CD4-positive, alpha-beta T cell treated with Interleukin-17A for 4 hours (primary cell): ENCODE measurements around the gene SERP1.
"Not testable (repeated sequence)": the region's sequence is repeated elsewhere in the genome, so short reads cannot be mapped to it uniquely, and the experiment has no call there.

Experiments
- DNase-seq: peaks from one replicate; pipeline ENCODE4 v3.0.0-alpha.2; 2020; ENCODE audit warnings: mixed read lengths

Gene SERP1

GRCh38 chr3:150538324-150539208 is 7.7 kb downstream of the SERP1 start:
- no peak for DNase-seq

DNA sequence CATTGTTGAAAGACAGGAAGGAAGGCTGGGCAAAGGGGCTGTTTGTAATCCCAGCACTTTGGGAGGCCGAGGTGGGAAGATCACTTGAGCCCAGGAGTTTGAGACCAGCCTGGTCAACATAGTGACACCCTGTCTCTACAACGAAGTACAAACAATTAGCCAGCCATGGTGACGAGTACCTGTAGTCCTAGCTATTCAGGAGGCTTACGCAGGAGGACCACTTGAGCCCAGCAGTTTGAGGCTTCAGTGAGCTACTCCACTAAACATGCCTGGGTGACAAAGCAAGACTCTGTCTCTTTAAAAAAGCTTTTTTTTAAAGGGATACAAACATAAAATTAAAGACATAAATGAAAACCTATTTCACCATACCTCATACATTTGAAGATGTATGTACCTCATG is 11.1 kb downstream of the SERP1 start:
- DNase-seq = no peak

DNA sequence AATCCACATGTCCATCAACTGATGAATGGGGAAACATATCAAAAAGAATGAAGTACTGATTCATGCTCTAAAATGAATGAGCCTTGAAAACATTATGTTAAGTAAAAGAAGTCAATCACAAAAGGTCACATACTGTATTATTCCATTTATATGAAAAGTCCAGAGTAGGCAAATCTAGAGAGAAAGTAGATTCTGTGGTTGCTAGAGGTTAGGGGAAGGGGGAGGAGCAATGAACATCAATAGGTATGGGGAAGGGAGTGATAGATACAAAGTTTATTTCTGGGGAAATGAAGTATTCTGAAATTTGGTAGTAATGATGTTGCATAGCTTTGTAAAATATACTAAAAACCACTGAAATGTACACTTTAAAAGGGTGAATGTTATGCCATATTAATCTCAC is 14.5 kb downstream of the SERP1 start:
- DNase-seq = no peak

DNA sequence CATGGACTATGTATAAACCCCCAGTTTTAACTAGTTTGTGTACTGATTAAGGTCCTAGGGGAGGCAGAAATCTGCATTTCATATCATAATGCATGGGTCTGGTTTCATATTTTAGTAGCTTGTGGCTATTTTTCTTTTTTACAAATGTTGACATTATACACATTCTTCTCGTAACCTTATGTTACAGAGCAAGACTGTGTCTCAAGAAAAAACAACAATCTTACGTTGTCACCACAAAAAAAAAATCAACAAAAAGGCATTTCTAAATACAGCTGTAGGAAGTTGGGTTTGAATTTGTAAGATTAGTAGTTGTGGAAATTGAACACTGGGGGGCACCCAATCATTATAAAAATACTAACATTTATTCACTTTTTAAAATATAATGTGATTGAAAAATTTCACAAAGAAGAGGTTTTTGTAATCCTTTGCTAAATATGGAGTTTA is 17.9 kb downstream of the SERP1 start:
- peak; percentile 6 for DNase-seq

DNA sequence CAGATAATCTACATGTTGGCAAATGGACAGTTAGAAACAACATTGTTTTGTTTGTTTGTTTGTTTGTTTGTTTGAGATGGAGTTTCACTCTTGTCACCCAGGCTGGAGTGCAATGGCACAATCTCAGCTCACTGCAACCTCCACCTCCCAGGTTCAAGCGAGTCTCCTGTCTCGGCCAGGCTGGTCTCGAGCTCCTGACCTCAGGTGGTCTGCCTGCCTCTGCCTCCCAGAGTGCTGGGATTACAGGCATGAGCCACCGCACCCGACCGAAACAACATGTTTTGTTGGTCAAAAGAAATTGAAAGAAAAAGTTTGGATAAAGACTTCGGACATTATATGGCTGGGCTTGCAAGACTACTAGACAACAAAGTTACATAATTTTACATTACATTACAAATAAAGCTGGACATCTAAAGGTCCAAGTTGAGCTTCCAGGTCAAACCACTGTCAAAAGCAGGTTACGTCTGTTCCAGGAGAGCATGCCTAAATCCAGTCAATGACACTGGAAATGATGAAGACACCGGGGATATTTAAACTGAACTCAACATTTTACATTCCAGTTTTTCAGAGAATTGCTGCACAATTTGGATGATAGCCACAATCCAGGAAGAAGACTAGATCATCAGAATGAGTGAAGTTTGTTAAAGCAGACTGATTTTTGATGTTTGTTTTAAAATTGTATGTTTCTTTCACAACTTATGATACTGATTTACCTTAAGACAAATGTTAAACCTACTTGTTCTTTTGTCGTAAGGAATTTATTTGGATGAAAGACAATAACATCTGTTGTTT is 18.6 kb downstream of the SERP1 start:
- no peak for DNase-seq

GRCh38 chr3:150523538-150523937 is 22.8 kb downstream of the SERP1 start:
- DNase-seq = no peak

DNA sequence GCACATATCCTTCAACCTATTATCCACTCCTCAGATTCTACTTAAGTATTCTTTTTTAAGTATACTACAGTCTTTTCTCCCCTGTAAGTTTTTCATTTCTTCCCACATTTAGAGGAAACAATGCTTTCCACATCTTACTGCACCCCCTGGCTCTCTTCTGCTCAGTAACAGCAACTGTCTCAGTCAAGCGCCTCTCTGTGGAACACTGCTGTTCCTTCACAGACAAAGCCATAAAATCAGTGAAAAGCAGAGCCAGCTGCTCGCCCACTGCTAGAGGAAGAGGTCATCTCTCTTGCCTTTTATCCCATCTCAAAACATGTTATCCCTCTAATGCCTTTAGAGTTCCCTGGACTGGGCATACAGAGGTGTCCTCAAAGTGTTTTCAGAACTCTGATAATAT is 24.8 kb downstream of the SERP1 start:
- DNase-seq = no peak

DNA sequence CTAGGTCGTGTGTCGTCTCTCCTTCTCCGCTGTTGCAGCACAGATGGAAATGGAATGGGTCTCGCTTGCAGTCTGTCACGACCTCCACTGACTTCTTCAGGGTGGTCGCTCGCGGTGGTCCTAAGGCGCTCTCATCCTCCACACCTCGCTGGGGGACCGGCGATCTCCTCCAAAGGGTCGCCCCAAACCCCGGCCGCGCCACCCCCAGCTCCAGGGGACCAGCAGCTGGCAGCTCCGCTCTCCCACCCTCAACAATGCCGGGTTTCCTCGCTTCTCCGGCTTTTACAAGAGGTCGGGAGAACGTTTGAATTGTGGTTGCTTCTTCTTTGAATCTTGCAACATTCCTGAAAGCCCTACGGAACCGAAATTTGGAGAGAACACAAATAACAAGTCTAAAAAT is 25.9 kb downstream of the SERP1 start:
- no peak for DNase-seq

DNA sequence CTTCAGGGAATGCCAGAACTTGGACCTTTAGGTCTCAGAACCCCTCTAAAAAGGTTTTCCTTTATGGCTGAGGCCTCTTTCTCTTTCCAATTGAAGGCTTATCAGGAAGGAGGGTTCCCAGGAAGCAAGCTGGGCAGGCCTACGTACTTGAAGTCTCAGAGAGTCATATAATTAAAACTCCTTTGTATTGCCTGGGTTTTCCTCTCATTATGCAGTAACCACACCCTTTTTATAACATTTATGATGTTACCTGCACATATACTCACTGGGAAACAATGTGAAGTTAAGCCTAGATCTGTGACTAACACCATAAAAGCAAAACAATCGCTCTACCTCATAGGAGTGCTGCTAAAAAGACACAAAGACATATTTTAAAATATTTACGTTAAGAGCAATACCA is 27.3 kb downstream of the SERP1 start:
- DNase-seq = no peak

DNA sequence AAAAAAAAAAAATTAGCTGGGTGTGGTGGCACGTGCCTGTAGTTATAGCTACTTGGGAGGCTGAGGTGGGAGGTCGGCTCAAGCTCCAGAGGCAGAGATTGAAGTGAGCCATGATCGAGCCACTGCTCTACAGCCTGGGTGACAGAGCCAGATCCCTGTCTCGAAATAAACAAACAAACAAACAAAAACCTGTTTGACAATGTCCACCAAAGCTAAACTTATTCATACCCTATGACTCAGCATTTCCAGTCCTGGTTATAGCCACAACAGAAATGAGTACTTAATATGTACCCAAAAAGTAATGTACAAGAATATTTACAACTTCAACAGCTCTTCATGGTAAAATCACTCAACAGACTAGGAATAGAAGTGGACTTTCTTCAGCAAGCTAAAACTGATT is 31.1 kb downstream of the SERP1 start:
- DNase-seq = no peak

DNA sequence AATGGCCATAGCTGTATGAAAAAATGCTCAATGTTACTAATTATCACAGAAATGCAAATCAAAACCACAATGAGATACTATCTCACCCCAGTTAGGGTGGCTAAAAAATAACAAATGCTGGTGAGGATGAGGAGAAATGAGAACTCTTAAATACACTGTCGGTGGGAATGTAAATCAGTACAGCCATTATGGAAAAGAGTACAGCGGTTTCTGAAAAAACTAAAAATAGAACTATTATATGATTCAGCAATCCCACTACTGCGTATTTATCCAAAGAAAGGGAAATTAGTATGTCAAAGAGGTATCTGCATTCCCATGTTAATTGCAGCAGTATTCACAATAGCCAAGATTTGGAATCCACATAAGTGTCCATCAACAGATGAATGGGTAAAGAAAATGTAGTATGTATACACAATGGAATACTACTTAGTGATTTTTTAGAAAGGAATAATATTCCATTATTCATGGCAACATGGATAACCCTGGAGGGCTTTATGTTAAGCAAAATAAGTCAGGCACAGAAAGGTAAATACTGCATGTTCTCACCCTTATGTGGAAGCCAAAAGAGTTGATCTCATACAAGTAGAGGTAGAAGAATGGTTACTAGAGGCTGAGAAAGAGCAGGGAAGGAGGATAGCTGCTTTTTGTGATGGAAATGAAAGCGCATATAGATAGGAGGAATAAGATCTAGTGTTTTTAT is 35.0 kb downstream of the SERP1 start:
- DNase-seq = no peak

GRCh38 chr3:150509780-150510179 is 36.5 kb downstream of the SERP1 start:
- DNase-seq = no peak

- DNase-seq = no peak
Measured at GRCh38 chr3:150508401-150508800, 37.9 kb downstream of the SERP1 start.

DNA sequence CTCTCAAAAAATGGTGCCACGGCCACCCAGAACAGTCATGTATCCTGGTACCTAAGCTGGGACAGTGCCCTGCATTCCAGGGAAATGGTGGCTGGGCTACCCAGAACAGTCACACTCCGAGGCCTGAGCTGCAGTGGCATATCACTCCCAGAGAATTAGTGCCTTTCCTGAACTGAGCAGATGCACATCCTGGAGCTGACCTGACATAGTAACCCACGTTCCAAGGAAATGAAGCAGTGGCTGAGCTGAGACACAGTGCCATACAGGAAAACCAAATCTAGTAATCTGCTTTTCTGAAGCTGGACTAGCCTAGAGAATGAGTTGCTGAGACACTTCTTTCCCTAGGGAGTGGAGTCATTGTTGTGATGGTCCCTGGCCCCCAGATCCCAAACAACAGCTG is 41.8 kb downstream of the SERP1 start:
- DNase-seq = no peak

DNA sequence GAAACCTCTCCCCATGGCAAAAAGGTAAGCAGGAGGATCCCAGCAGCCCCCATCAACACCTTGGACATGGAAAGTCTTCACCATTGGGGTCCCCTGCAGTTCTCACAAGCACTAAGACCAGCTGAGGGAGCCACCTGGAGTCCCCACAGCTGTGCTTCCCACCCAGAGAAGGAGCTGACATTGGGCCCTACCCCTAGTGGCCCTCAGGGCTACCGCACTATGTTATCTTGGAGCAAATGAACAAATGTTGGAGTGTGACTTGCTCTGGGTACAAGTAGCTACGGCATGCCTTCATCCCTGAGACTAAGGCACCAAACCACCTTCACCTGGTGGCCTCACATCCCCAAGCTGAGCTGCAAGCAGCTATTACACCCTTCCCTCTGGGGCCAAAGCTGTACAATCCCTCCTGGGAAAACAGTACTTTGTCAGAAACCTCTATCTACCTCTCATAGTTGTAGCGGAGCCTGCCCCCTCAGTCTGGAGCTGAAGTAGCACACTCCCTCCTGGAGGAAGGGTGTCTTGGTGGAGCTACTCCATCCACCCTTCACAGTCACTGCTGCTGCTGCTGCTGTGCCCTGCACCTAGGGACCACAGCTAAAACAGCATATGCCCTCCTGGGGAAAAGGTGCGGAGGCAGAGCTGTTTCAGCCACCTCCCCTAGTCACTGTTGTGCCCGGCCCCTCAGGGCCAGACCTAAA is 42.7 kb downstream of the SERP1 start:
- DNase-seq = no peak

- not testable (repeated sequence) for DNase-seq
Measured at GRCh38 chr3:150500960-150501359, 45.3 kb downstream of the SERP1 start.

- DNase-seq = no peak
Measured at GRCh38 chr3:150497956-150498355, 48.3 kb downstream of the SERP1 start.

DNA sequence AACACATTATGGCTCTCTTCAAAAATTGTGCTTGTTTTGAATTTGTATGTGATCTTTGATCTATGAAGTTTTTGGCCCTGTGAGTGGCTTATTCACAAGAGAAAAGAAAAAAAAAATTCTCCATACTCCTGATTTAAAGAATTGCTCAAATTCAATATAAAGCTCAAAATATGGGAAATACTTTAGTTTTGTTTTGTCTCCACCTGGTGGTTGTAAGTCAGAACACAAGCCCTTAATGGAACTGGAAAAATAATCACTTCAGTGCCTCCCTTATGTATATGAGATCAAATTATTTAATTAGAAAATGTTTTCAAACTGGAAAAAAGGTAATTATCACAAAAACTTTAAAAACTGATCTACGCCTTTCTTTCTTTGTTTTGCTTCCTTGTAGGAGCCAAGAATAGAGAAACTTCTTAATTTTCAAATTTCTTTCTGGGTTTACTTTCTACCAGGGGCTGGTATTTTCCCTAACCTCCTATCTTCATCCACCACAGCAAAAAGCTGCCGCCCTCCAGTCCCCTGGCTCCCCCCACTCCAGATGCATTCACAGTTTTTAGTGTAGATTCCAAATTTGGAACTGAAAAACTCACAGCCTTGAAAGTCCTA is 50.6 kb downstream of the SERP1 start:
- peak; percentile 16 for DNase-seq

- no peak for DNase-seq
Measured at GRCh38 chr3:150495149-150495548, 51.1 kb downstream of the SERP1 start.

DNA sequence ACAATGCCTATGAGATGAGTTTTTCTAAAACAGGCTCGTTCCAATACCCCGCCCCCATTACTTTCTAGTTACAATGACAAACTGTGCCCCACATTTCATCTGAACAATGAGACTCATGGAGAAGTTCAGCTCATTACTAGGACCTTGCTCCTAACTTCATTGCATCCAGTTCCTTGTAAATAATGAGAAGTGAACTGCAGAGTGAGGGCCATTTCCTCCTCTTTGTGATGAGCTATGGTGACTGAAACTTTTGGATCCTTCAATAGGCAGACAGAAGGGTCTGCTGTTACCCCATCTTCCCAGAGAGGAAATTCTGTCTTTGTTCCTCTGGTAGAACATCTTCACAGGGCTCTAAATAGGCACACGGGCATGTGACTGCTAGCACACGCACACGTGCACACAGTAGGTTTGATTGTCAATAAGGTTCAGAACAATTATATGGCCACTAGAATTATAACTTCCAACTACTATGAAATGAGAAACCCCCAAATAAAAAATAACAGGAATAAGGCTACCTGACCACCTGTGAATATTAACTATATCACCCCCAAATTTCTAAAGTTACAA is 51.8 kb downstream of the SERP1 start:
- DNase-seq = no peak
